GM21723 (cell line): ENCODE measurements around the gene TP53TG3.
"Not testable (repeated sequence)": the region's sequence is repeated elsewhere in the genome, so short reads cannot be mapped to it uniquely, and the experiment has no call there.

ENCODE experiments used
- ATAC-seq: cut with Tn5 transposase; IDR thresholded peaks from one replicate; pipeline ENCODE4 v1.9.1; 2021; ENCODE audit warnings: mild to moderate bottlenecking, moderate library complexity; ENCODE audit not compliant: unreplicated experiment

The TP53TG3 gene

GRCh38 chr16:32676065-32676464, at the start of gene TP53TG3:
TP53TG3 (minus strand) TSS chr16:32676165; CDS start chr16:32676097, 68 bp downstream.
- not testable (repeated sequence) for ATAC-seq

GRCh38 chr16:32650876-32651275, 25.1 kb downstream of the TP53TG3 start:
- ATAC-seq = not testable (repeated sequence)

- ATAC-seq = not testable (repeated sequence)
These were observed 28.4 kb downstream of the TP53TG3 start for GRCh38 chr16:32647562-32647961.

GRCh38 chr16:32646780-32647179, 29.2 kb downstream of the TP53TG3 start:
- not testable (repeated sequence) for ATAC-seq

GRCh38 chr16:32646177-32646576, 29.8 kb downstream of the TP53TG3 start:
- not testable (repeated sequence) for ATAC-seq

- ATAC-seq = not testable (repeated sequence)
These were observed 30.6 kb downstream of the TP53TG3 start for GRCh38 chr16:32645278-32645908.

- not testable (repeated sequence) for ATAC-seq
These were observed 31.2 kb downstream of the TP53TG3 start for GRCh38 chr16:32644715-32645114.

- not testable (repeated sequence) for ATAC-seq
These were observed 38.4 kb downstream of the TP53TG3 start for GRCh38 chr16:32637614-32638013.

- ATAC-seq = not testable (repeated sequence)
These were observed 43.9 kb downstream of the TP53TG3 start for GRCh38 chr16:32632096-32632495.
